Hippocampal formation (tissue), 2 donors: ENCODE measurements around the gene TP73.

Experiments
- DNase-seq, 2 donors: peaks; one replicate each; lab custom pipeline; 2025; lab: John Stamatoyannopoulos, UW

The TP73 gene

DNA sequence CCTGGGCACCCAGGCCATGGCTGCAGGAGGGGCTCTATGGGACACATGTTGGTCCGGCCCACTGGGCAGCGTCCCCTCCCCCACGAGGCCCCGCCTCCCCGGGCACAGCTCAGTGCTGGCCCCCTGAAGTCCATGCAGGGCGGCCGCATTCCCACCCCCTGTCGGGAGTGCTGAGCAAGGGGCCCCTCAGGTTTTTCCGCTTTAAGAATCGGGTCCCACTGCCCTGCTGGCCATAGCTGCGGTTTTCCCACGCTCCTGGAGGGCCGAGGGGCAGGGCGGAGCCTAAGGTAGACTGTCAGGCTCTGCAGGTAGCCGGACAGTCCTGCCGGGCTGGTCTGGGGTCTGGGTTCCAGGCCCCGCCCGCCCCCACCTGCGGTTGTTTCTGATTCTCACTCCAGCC, 56.5 kb downstream of the TP73 start:
- DNase-seq, result no peak

DNA sequence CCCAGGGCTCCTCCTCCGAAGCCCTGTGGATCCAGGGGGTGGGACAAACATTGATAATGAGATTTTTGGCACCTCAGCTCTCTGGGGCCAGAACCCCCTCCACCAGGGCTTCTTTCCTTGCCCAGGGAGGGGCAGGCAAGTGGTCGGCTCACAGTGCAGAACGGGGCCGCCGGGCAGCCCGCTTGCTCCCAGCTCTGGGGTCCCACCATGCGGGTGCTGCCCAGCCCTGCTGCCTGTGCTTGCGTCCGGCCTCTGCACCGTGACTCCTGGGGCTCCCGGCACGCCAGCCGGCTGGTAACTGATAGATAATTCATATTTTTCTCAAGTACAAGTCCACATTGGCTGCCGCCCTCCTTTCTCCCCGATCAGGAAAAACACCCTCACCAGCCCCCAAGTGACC, 57.9 kb downstream of the TP73 start:
- no peak for DNase-seq

- no peak for DNase-seq
Observed at GRCh38 chr1:3711381-3711779, 59.1 kb downstream of the TP73 start.

- no peak for DNase-seq
Observed at GRCh38 chr1:3711780-3712451, 59.6 kb downstream of the TP73 start.

GRCh38 chr1:3712573-3713535, 60.5 kb downstream of the TP73 start:
- DNase-seq, result peak; percentile 64 to 81

DNA sequence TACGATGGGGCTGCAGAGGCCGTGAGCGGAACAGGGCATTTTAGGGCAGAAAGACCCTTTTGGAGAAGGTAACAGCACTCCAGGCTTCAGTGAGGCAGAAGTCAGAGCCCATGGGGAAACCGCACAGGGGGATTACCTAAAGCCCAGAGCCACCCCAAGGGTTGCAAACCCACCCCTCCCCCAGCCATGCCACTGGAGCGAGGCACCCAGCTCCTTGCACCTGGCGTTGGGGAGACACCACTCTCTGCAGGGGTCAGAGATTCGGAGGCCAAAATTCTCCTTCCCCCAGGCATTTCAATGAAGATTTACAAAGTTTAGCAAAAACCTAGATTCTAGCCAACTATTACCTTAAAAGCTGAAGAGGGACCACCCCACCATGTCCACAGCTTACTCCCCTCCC, 61.5 kb downstream of the TP73 start:
- no peak for DNase-seq

DNA sequence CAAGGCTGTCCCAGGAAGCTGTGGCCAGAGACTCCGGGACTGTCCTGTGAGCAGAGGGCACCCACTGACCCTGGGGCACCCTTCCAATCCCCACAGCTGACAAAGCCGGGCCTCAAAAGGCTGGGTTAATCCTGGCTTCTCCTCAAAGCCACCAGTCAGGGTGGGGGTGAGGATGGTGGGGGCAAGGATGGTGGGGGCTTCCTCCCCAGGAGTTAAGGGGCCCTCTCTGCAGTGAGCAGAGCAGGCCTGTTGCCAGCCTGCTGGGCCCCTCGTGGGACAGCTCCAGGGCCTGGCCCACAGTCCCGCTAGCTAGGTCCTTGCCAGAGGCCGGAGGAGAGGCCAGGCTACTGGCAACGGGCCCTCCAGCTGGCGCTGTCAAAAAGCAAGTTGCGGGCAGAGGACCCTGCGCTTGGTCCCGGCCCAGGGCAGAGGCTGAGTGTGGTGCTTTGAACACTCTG, 62.0 kb downstream of the TP73 start:
- DNase-seq, result peak; percentile 85 to 88

DNA sequence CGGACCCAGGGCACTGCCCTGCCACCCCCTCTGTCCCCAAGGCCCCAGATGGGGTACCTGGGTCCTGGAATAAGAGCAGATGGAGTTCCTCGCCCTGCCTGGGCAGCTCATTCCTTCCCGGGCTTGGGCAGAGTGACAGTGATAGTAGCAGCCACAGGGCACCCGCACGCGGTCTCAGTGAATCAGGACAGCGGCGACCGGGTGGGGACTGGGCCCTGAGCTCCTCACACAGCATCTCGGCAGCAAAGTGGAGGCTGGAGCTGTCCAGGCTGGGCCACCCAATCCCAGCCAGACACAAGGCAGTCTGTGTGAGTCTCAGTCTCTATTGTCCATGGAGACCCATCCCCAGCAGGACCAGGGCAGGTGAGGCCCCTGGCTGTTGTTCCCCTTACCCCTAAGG, 62.5 kb downstream of the TP73 start:
- no peak for DNase-seq

GRCh38 chr1:3716351-3716750, 64.0 kb downstream of the TP73 start:
- no peak for DNase-seq

GRCh38 chr1:3717041-3717714, 64.9 kb downstream of the TP73 start:
- no peak for DNase-seq

GRCh38 chr1:3717715-3718601, 65.6 kb downstream of the TP73 start:
- DNase-seq, result no peak

- DNase-seq, result no peak
Observed at GRCh38 chr1:3718764-3719163, 66.4 kb downstream of the TP73 start.

- DNase-seq, result no peak
Observed at GRCh38 chr1:3721955-3722465, 69.7 kb downstream of the TP73 start.

DNA sequence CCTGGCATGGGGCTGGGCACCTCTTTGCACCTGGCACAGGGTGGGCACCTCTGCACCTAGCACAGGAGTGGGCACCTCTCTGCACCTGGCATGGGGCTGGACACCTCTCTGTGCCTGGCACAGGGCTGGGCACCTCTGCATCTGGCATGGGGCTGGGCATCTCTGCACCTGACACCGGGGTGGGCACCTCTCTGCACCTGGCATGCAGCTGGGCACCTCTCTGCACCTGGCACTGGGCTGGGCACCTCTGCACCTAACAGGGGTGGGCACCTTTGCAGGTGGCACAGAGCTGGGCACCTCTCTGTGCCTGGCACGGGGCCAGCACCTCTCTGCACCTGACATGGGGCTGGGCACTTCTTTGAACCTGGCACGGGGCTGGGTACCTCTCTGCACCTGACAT, 70.5 kb downstream of the TP73 start:
- DNase-seq, result no peak

DNA sequence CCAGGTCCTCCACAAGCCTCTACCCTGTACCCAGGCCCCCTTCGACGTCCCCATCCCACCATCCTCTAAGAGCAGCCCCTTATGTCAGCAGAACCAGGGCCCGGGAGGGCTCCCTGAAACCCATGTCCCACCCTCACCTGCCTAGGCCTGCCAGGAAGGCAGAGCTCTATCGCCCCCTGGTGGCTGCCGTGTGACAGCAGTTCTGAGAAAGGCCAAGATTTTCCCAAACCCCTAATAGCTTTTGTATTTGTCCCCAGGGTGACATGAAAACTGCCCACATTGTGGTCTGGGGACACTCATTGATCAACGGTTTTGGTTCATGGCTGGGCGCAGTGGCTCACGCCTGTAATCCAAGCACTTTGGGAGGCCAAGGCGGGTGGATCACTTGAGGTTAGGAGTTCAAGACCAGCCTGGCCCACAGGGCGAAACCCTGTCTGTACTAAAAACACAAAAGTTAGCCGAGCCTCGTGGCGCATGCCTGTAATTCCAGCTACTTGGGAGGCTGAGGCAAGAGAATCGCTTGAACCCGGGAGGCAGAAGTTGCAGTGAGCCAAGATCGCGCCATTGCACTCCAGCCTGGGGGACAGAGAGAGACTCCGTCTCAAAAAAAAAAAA, 72.2 kb downstream of the TP73 start:
- peak; percentile 57 to 63 for DNase-seq

- DNase-seq, result no peak
Observed at GRCh38 chr1:3725366-3725765, 73.0 kb downstream of the TP73 start.

DNA sequence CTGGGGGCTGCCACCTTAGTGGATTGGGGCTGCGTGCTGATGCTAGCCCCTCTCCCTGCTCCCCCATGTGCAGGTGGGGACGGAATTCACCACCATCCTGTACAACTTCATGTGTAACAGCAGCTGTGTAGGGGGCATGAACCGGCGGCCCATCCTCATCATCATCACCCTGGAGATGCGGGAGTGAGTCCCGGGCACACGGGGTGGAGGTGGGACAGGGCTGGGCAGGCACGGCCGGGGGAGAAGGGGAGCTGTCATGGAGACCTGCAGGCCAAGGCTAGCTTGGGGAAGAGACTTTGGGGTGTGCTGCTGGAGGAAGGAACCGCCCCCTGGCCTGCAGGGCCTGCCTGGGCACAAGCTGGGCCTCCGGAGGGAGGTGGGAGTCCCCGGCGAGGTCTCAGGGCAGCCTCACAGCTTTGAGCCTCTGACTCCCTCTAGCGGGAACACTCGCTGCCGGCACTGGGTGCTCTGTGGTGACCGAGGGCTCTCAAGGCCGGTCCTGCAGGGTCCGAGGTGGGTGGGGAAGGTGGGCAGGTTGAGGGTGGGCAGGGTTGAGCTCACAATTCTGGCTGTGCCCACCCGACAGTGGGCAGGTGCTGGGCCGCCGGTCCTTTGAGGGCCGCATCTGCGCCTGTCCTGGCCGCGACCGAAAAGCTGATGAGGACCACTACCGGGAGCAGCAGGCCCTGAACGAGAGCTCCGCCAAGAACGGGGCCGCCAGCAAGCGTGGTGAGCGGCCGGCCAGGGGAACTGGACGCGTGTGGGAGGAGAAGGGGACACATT, 74.9 kb downstream of the TP73 start:
- peak in 1 of 2 donors; percentile 11 for DNase-seq

- DNase-seq, result no peak
Observed at GRCh38 chr1:3727825-3728776, 75.8 kb downstream of the TP73 start.
